Thoracic aorta (tissue), 2 donors: ENCODE results near the gene TEX35. TPM values are rescaled to one million over a fixed set of nuclear protein-coding genes. Genes with fewer than 3 reads are reported as not detected.
"Not testable (repeated sequence)": the region's sequence is repeated elsewhere in the genome, so short reads cannot be mapped to it uniquely, and the experiment has no call there.

Source experiments
- ATAC-seq: fragments of 150-250 bp; one replicate; pipeline ENCODE4 v1.8.0; 2017; ENCODE audit warnings: low read depth; ENCODE audit not compliant: insufficient number of reproducible peaks, low FRiP score
- DNase-seq: peaks from one replicate; pipeline ENCODE4 v3.0.0-alpha.2; 2020; ENCODE audit warnings: low spot score
- H3K27ac ChIP-seq, 2 donors: fragments of 200-600 bp; sonication (generic); 1 replicate in 1 of 2; 2 replicates in 1 of 2; pipeline ENCODE4 v1.5.1; 2016; ENCODE audit warnings: mild to moderate bottlenecking in 2 of 2, moderate library complexity in 2 of 2
- H3K27me3 ChIP-seq: fragments of 200-600 bp; sonication (generic); replicated peaks from 2 replicates; pipeline ENCODE4 v1.6.0; 2016; ENCODE audit warnings: mild to moderate bottlenecking; ENCODE audit not compliant: insufficient read depth
- H3K36me3 ChIP-seq: fragments of 200-600 bp; sonication (generic); one replicate; pipeline ENCODE4 v1.5.1; 2016
- H3K4me1 ChIP-seq, 2 donors: fragments of 200-600 bp; sonication (generic); 1 replicate in 1 of 2; 2 replicates in 1 of 2; pipeline versions ENCODE4 v1.5.1 to v1.6.0; 2016; ENCODE audit warnings: low read depth in 2 of 2, mild to moderate bottlenecking in 1 of 2; ENCODE audit not compliant: control insufficient read depth in 1 of 2
- H3K4me3 ChIP-seq: fragments of 200-600 bp; sonication (generic); 2 replicates; pipeline ENCODE4 v1.5.1; 2016; ENCODE audit warnings: mild to moderate bottlenecking
- H3K9me3 ChIP-seq: fragments of 200-600 bp; sonication (generic); 2 replicates; pipeline ENCODE4 v1.5.1; 2016
- CTCF ChIP-seq: fragments of 200-600 bp; sonication (generic); IDR thresholded peaks from one replicate; pipeline ENCODE4 v1.5.1; 2019; ENCODE audit warnings: antibody characterized with exemption
- total RNA-seq, 2 donors: library from RNA; depleted of rRNA; stranded (reverse); fragments of >200 nt; gene quantifications; one replicate each; pipeline versions ENCODE4 v1.1.0 to v1.2.3, GENCODE V29; 2016

The TEX35 gene
- total RNA-seq, 2 donors from 2014 or later = not detected

DNA sequence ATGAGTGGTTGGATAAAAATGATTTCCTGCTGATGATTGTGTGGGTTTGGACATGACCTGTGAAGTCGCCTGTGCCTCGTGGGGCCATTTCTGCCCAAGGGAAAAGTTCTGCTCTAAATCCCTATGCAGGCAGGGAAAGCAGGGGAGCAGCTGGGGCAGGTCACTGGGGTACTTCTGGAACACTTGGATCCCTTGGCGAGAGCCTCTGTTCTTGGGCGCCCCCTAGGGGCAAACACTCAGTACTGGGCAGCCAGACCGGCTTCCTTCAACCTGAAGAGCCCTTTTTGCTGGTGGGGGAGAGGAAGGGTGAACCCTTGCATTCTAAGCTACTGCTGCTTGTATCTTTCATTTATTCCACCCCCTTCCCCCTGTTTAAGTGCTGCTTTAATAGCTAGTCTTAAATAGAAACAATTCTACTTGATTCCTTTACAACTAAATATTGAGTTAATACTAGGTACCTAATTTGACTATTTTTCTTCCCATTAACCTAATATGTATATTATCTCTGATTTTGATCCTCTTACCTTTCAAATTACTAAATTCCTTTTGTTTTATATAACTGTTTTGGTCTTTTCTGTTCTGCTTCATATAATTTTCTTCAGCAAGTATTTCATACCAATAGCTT lies 11.1 kb upstream of the TEX35 start:
- DNase-seq (no peak), ATAC-seq (no peak)
- no peaks in the 10 kb centered on the region for H3K27me3 ChIP-seq

GRCh38 chr1:178502330-178502714 lies 10.6 kb upstream of the TEX35 start:
- TF ChIP-seq CTCF = no peak
- Histone ChIP-seq H3K9me3 (no peaks in the 10 kb centered on the region), H3K27ac (no peak overlapping the region), H3K36me3 (no peaks in the 10 kb centered on the region), H3K4me1 (no peaks in the 10 kb centered on the region), H3K4me3 (no peak overlapping the region), H3K27me3 (no peaks in the 10 kb centered on the region)
- ATAC-seq = no peak
- no peak for DNase-seq

More for the DNA sequence above, 11.1 kb upstream of the TEX35 start:
- no peaks in the 10 kb centered on the region for H3K36me3 ChIP-seq
- no peaks in the 10 kb centered on the region for H3K4me1 ChIP-seq
- H3K4me3 ChIP-seq = no peak overlapping the region
- no peaks in the 10 kb centered on the region for H3K9me3 ChIP-seq
- TF ChIP-seq CTCF = peak; percentile 80
- no peak overlapping the region for H3K27ac ChIP-seq

DNA sequence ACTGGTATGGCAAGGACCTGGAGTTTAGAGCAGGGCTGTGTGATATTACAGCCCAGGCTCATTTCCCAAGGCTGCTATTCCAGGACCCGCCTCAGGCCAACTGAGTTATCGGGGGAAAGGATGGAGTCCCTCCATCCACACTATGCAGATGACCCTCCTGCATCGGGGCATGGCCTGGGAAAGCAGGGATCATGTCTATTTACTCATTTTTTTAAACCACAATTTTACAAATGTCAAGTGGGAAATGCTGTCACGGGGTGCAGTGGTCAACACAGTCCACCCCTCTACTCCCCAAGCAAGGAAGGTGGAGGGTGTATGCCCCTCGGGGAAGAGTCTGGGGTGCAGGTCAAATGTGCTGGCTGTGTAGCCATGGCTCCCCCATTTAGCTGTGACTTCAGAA lies 10.1 kb upstream of the TEX35 start:
- no peak overlapping the region for H3K27ac ChIP-seq

GRCh38 chr1:178503316-178503715 lies 9.6 kb upstream of the TEX35 start:
- not testable (repeated sequence) for H3K4me3 ChIP-seq, ATAC-seq, H3K9me3 ChIP-seq, DNase-seq, H3K36me3 ChIP-seq, H3K4me1 ChIP-seq, H3K27ac ChIP-seq, H3K27me3 ChIP-seq

More for the DNA sequence above, 10.1 kb upstream of the TEX35 start:
- no peak for DNase-seq
- Histone ChIP-seq H3K36me3 (no peaks in the 10 kb centered on the region), H3K4me3 (no peak overlapping the region), H3K27me3 (no peaks in the 10 kb centered on the region), H3K4me1 (no peaks in the 10 kb centered on the region), H3K9me3 (no peaks in the 10 kb centered on the region)
- ATAC-seq = no peak
- no peak for TF ChIP-seq CTCF

DNA sequence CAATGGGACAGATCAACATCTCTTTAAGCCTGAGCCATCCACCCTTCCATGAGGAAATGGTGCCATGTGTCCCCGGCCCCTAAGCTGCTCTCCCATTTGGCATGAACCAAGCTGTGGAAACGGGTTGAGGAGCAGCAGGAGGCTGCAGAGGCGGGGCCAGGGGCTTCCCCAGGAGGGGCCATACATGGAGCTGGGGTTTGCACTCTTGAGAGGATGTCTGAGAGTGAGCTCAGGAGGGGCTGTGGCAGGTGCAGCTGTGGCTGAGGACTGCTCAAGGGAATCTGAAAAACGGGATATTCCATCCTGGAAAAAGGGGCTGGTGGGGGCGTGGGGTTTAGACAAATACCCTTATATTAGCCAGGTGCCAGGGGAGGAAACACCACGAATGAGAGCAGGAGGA lies 9.1 kb upstream of the TEX35 start:
- TF ChIP-seq CTCF = no peak
- H3K27me3 ChIP-seq = no peaks in the 10 kb centered on the region
- no peaks in the 10 kb centered on the region for H3K4me1 ChIP-seq
- ATAC-seq = no peak
- no peak for DNase-seq
- H3K9me3 ChIP-seq = no peaks in the 10 kb centered on the region
- H3K4me3 ChIP-seq = no peak overlapping the region
- no peaks in the 10 kb centered on the region for H3K36me3 ChIP-seq
- no peak overlapping the region for H3K27ac ChIP-seq

DNA sequence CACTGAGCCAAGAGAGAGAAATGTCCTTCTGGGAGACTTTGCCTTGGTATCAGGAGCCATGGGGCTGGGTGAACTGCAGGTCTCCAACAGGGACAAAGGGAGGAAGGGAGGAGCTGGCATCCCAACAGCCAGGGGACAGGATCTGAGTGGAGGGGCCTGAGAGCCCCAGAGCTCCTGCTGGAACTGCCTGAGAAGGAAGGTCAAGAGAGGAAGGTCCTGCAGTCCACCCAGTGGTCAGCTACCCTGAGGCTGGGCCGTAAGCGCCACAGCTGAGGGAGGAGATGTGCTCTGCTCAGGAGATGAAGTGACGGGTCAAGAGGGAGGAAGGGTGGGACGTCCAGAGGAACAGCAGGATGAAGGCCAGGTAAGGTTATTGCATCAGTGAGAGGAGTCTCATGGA lies 8.6 kb upstream of the TEX35 start:
- Histone ChIP-seq H3K4me3 (no peak overlapping the region), H3K27ac (no peak overlapping the region), H3K9me3 (no peaks in the 10 kb centered on the region), H3K4me1 (no peaks in the 10 kb centered on the region), H3K36me3 (no peaks in the 10 kb centered on the region), H3K27me3 (no peaks in the 10 kb centered on the region)
- no peak for TF ChIP-seq CTCF
- DNase-seq (no peak), ATAC-seq (no peak)
